Embryonic facial prominence (tissue), 1 donor: ENCODE data around the gene ZNF841.
"Not testable (repeated sequence)": the region's sequence is repeated elsewhere in the genome, so short reads cannot be mapped to it uniquely, and the experiment has no call there.

ENCODE experiments used
- DNase-seq: peaks from one replicate; pipeline ENCODE4 v3.0.0-alpha.2; 2016; ENCODE audit errors: extremely low spot score

Gene ZNF841

GRCh38 chr19:52095172-52096014 lies at the start of gene ZNF841:
TSS of gene ZNF841 (minus strand) at chr19:52095765. CDS start at chr19:52084801, 10,964 bp downstream.
- DNase-seq = peak; percentile 88

- DNase-seq = no peak
These were observed 46.5 kb upstream of the ZNF841 start for GRCh38 chr19:52142001-52142595.

GRCh38 chr19:52141203-52141602 lies 45.6 kb upstream of the ZNF841 start:
- no peak for DNase-seq

GRCh38 chr19:52140032-52140710 lies 44.6 kb upstream of the ZNF841 start:
- DNase-seq = no peak

GRCh38 chr19:52139252-52140031 lies 43.9 kb upstream of the ZNF841 start, which contains the start of gene ZNF616:
TSS of gene ZNF616 (minus strand) at chr19:52139938. CDS start at chr19:52130512, 9,426 bp downstream.
- peak; percentile 91 for DNase-seq

- no peak for DNase-seq
These were observed 43.4 kb upstream of the ZNF841 start for GRCh38 chr19:52138983-52139251.

GRCh38 chr19:52138278-52138982 lies 42.9 kb upstream of the ZNF841 start:
- peak; percentile 50 for DNase-seq

GRCh38 chr19:52120286-52120685 lies 24.7 kb upstream of the ZNF841 start:
- no peak for DNase-seq

- DNase-seq = no peak
These were observed 20.0 kb upstream of the ZNF841 start for GRCh38 chr19:52115526-52116053.

- no peak for DNase-seq
These were observed 19.1 kb upstream of the ZNF841 start for GRCh38 chr19:52114691-52115090.

- no peak for DNase-seq
These were observed 17.1 kb upstream of the ZNF841 start for GRCh38 chr19:52112624-52113023.

GRCh38 chr19:52110780-52111179 lies 15.2 kb upstream of the ZNF841 start:
- no peak for DNase-seq

GRCh38 chr19:52102782-52103181 lies 7.2 kb upstream of the ZNF841 start:
- no peak for DNase-seq

- DNase-seq = no peak
These were observed 6.4 kb upstream of the ZNF841 start for GRCh38 chr19:52101866-52102562.

- no peak for DNase-seq
These were observed 4.1 kb upstream of the ZNF841 start for GRCh38 chr19:52099497-52100138.

- not testable (repeated sequence) for DNase-seq
These were observed 851 bp upstream of the ZNF841 start for GRCh38 chr19:52096416-52096815.

- DNase-seq = no peak
These were observed 937 bp downstream of the ZNF841 start for GRCh38 chr19:52094526-52095130.

GRCh38 chr19:52086481-52086880 lies 9.1 kb downstream of the ZNF841 start:
- no peak for DNase-seq

- no peak for DNase-seq
These were observed 25.1 kb downstream of the ZNF841 start for GRCh38 chr19:52070496-52070895.

- DNase-seq = no peak
These were observed 25.9 kb downstream of the ZNF841 start for GRCh38 chr19:52069653-52070052.
